ENCODE measurements around the gene NUP205.
A peak's percentile ranks its signal among the peaks of the same experiment; 100 is the strongest.

Gene NUP205

GRCh38 chr7:135557455-135558336 is at the start of gene NUP205:
Gene NUP205 (plus strand): TSS chr7:135557917. CDS start chr7:135557945, 28 bp downstream.
- Histone ChIP-seq H3K36me3 (no peaks in the 10 kb centered on the region), H3K4me1 (peaks cover 0 to 16% (median 6%) of the 10 kb centered on the region in 4 donors), H3K27ac (peak within 1 kb of the TSS; percentile 81 to 86), H3K9me3 (no peaks in the 10 kb centered on the region), H3K4me3 (peak within 1 kb of the TSS; percentile 59 to 64), H3K27me3 (no peaks in the 10 kb centered on the region)
- peak; percentile 64 to 83 for DNase-seq
- peak in 1 of 2 experiments; percentile 36 for TF ChIP-seq CTCF (IDR thresholded peaks at IDR 0.05)
- intact Hi-C loops (cut with DNase I; ENCODE audit: low total_unique reads): loop anchor here (2.0 kb wide), 1 partner anchor 47 kb away; the partner anchor contains the start of gene CNOT4

- no peak for DNase-seq
- no peak for TF ChIP-seq CTCF (IDR thresholded peaks at IDR 0.05)
- peak overlapping the region; percentile 94 to 98 for H3K27ac ChIP-seq
Measured at GRCh38 chr7:135508883-135509588, 48.7 kb upstream of the NUP205 start.

GRCh38 chr7:135509589-135509838 is 48.2 kb upstream of the NUP205 start:
- Histone ChIP-seq H3K36me3 (no peaks in the 10 kb centered on the region), H3K27ac (peak overlapping the region; percentile 94 to 98), H3K4me1 (peaks cover 0 to 42% (median 13%) of the 10 kb centered on the region in 4 donors), H3K9me3 (no peaks in the 10 kb centered on the region), H3K27me3 (no peaks in the 10 kb centered on the region), H3K4me3 (peak overlapping the region; percentile 87 to 89)
- TF ChIP-seq CTCF (IDR thresholded peaks at IDR 0.05): no peak
- no peak for DNase-seq
- intact Hi-C loops (cut with DNase I; ENCODE audit: low total_unique reads): no loop called here

More at GRCh38 chr7:135508883-135509588, 48.7 kb upstream of the NUP205 start:
- Histone ChIP-seq H3K4me3 (peak overlapping the region; percentile 87 to 89), H3K9me3 (no peaks in the 10 kb centered on the region), H3K27me3 (no peaks in the 10 kb centered on the region), H3K4me1 (peaks cover 0 to 42% (median 13%) of the 10 kb centered on the region in 4 donors), H3K36me3 (no peaks in the 10 kb centered on the region)
- intact Hi-C loops (cut with DNase I; ENCODE audit: low total_unique reads): no loop called here

GRCh38 chr7:135509839-135510591 is 47.7 kb upstream of the NUP205 start, which contains the start of gene CNOT4:
Gene CNOT4 (minus strand): TSS chr7:135510102. CDS start chr7:135438331, 71,771 bp downstream.
- peak; percentile 95 to 98 for DNase-seq
- H3K27me3 ChIP-seq: no peaks in the 10 kb centered on the region
- peak within 1 kb of the TSS; percentile 94 to 98 for H3K27ac ChIP-seq
- H3K4me1 ChIP-seq: peaks cover 0 to 42% (median 13%) of the 10 kb centered on the region in 4 donors
- no peaks in the 10 kb centered on the region for H3K36me3 ChIP-seq
- peak within 1 kb of the TSS; percentile 87 to 89 for H3K4me3 ChIP-seq
- TF ChIP-seq CTCF (IDR thresholded peaks at IDR 0.05): no peak
- intact Hi-C loops (cut with DNase I; ENCODE audit: low total_unique reads): loop anchor here (2.0 kb wide), 1 partner anchor 47 kb away; the partner anchor contains the start of gene NUP205
- no peaks in the 10 kb centered on the region for H3K9me3 ChIP-seq

- Histone ChIP-seq H3K4me3 (peak overlapping the region; percentile 87 to 89), H3K27me3 (no peaks in the 10 kb centered on the region), H3K9me3 (no peaks in the 10 kb centered on the region), H3K36me3 (no peaks in the 10 kb centered on the region), H3K4me1 (peaks cover 0 to 36% (median 13%) of the 10 kb centered on the region in 4 donors), H3K27ac (peak overlapping the region; percentile 94 to 98)
- intact Hi-C loops (cut with DNase I; ENCODE audit: low total_unique reads): loop anchor here (2.0 kb wide), 1 partner anchor 46 kb away; the partner anchor contains the start of gene NUP205
- no peak for DNase-seq
- no peak for TF ChIP-seq CTCF (IDR thresholded peaks at IDR 0.05)
Measured at GRCh38 chr7:135510592-135511183, 47.0 kb upstream of the NUP205 start.

All from tibial artery (tissue), 4 donors.